Measurements from ENCODE around the gene RNF6.

DNA sequence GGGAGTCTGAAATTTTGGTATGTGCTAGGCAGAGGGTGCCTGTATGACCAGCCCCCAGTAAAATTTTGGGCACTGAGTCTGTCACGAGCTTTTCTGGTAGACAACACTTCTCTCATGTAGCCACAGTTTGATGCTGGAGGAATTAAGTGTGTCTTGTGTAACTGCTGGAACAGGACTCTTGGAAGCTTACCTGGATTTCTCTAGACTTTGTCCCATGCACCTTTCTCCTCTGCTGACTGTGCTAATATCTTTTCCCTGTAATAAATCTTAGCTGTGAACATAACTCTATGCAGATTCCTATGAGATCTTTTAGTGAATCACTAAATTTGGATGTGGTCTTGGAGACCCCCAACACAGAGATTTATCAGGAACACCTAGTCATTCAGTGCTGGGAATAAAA, 13.8 kb downstream of the RNF6 start:
- TF ChIP-seq REST (IDR thresholded peaks at IDR 0.05; ENCODE audit: low read depth, low read length) (no peak), SIN3A (IDR thresholded peaks at IDR 0.05; ENCODE audit: borderline replicate concordance, low read depth, low read length) (no peak)
